Fibroblast of skin of left quadriceps (primary cell): ENCODE results near the gene PRDM15.

Experiments
- DNase-seq, 2 experiments: peaks; one replicate each; pipeline ENCODE4 v3.0.0-alpha.2; 2013; ENCODE audit warnings: low read depth in 2 of 2

PRDM15 gene

GRCh38 chr21:41843584-41843983, 35.6 kb downstream of the PRDM15 start:
- DNase-seq, result no peak

- no peak for DNase-seq
These were observed 38.3 kb downstream of the PRDM15 start for GRCh38 chr21:41840880-41841279.

GRCh38 chr21:41839387-41840000, 39.6 kb downstream of the PRDM15 start:
- DNase-seq, result no peak

GRCh38 chr21:41837756-41838297, 41.3 kb downstream of the PRDM15 start:
- DNase-seq, result no peak

- no peak for DNase-seq
These were observed 42.8 kb downstream of the PRDM15 start for GRCh38 chr21:41836166-41837015.

- no peak for DNase-seq
These were observed 43.4 kb downstream of the PRDM15 start for GRCh38 chr21:41835711-41836154.

GRCh38 chr21:41834926-41835663, 44.0 kb downstream of the PRDM15 start:
- DNase-seq, result no peak

- DNase-seq, result no peak
These were observed 44.8 kb downstream of the PRDM15 start for GRCh38 chr21:41834252-41834925.

- DNase-seq, result no peak
These were observed 45.5 kb downstream of the PRDM15 start for GRCh38 chr21:41833497-41834115.

- no peak for DNase-seq
These were observed 46.3 kb downstream of the PRDM15 start for GRCh38 chr21:41832596-41833496.

GRCh38 chr21:41831866-41832595, 47.1 kb downstream of the PRDM15 start:
- DNase-seq, result no peak

- DNase-seq, result no peak
These were observed 47.7 kb downstream of the PRDM15 start for GRCh38 chr21:41831453-41831831.

- DNase-seq, result no peak
These were observed 48.2 kb downstream of the PRDM15 start for GRCh38 chr21:41830764-41831452.

GRCh38 chr21:41830145-41830707, 48.9 kb downstream of the PRDM15 start:
- DNase-seq, result no peak

GRCh38 chr21:41828884-41829360, 50.2 kb downstream of the PRDM15 start:
- no peak for DNase-seq

- DNase-seq, result no peak
These were observed 50.9 kb downstream of the PRDM15 start for GRCh38 chr21:41827951-41828883.

GRCh38 chr21:41825881-41826280, 53.3 kb downstream of the PRDM15 start:
- DNase-seq, result no peak
